Peyer's patch (tissue), 4 donors: ENCODE data around the gene NCAM2.

Experiments used
- POLR2A ChIP-seq, 2 donors: fragments of 450-650 bp; IDR thresholded peaks; one replicate each; pipeline ENCODE4 v1.5.1; 2017; ENCODE audit warnings: antibody characterized with exemption in 2 of 2, mild to moderate bottlenecking in 2 of 2, moderate library complexity in 2 of 2
- TF ChIP-seq, protein P1 (sequence below), 6 experiments: fragments of 450-650 bp in 4 of 6; fragments of 200-600 bp in 2 of 6; sonication (generic) in 1 of 6; IDR thresholded peaks; one replicate each; pipeline ENCODE4 v1.5.1; 2017 to 2019; ENCODE audit warnings: antibody characterized with exemption in 6 of 6, mild to moderate bottlenecking in 3 of 6, moderate library complexity in 1 of 6

GRCh38 chr21:21111309-21111920, 113.2 kb downstream of the NCAM2 start:
- TF ChIP-seq, protein P1, sequence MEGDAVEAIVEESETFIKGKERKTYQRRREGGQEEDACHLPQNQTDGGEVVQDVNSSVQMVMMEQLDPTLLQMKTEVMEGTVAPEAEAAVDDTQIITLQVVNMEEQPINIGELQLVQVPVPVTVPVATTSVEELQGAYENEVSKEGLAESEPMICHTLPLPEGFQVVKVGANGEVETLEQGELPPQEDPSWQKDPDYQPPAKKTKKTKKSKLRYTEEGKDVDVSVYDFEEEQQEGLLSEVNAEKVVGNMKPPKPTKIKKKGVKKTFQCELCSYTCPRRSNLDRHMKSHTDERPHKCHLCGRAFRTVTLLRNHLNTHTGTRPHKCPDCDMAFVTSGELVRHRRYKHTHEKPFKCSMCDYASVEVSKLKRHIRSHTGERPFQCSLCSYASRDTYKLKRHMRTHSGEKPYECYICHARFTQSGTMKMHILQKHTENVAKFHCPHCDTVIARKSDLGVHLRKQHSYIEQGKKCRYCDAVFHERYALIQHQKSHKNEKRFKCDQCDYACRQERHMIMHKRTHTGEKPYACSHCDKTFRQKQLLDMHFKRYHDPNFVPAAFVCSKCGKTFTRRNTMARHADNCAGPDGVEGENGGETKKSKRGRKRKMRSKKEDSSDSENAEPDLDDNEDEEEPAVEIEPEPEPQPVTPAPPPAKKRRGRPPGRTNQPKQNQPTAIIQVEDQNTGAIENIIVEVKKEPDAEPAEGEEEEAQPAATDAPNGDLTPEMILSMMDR (IDR thresholded peaks at IDR 0.05): no peak
- TF ChIP-seq POLR2A (IDR thresholded peaks at IDR 0.05): no peak
